SK-MEL-5 (cell line): ENCODE measurements around the gene FUT7. TPM values are rescaled to one million over a fixed set of nuclear protein-coding genes. Genes with fewer than 3 reads are reported as not detected.

Source experiments
- DNase-seq: peaks from one replicate; pipeline ENCODE4 v3.0.0-alpha.2; 2016; ENCODE audit warnings: low read depth, low spot score
- in situ Hi-C: cut with HindIII; loops from 2 replicates; pipeline ENCODE4 v1.10.0; 2016; ENCODE audit warnings: low sequenced_read_pairs, high pct_unique_total_duplicates, low pct_unique_long_range_greater_than_20kb
- total RNA-seq: library from RNA; depleted of rRNA; stranded (reverse); fragments of >200 nt; shearing (Covaris generic); gene quantifications from 2 replicates; pipeline ENCODE4 v1.2.3, GENCODE V29; 2014; rRNA removed

FUT7 gene
- total RNA-seq, 1 experiment from 2014 or later: not detected

GRCh38 chr9:136985027-136985602 lies 46.8 kb downstream of the FUT7 start:
- no peak for DNase-seq
- in situ Hi-C loops: no loop called here

- in situ Hi-C loops: no loop called here
- no peak for DNase-seq
These were observed 47.3 kb downstream of the FUT7 start for GRCh38 chr9:136984464-136985026.

DNA sequence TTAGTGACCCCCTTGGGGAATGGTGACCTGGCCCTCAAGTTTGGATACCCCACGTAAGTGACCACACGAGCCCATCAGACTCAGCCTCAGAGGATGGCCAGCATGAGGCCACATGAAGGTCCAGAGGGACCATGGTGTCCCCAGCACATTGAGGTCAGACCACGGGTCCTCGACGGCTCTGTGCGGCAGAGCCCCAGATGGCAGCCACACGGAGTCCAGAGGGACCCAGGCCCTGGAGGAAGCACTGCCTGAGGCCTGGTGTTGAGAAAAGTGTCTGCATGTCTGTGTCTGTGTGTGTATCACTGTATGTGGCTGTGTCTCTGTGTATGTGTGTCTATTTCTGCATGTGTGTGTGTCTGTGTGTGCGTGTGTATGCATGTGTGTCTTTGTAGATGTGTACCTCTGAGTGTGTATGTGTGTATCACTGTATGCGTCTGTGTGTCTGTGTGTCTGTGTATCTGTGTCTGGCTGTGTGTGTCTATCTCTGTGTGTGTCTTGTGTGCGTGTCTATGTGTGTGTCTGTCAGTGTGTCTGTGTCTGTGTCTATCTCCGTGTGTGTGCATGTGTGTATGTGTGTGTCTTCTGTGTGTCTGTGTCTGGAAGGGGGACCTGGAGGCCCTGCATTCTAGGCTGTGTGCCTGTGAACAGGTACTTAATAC lies 48.1 kb downstream of the FUT7 start:
- in situ Hi-C loops: no loop called here

GRCh38 chr9:136983167-136983566 lies 48.7 kb downstream of the FUT7 start:
- DNase-seq: no peak
- in situ Hi-C loops: no loop called here

More for the DNA sequence above, 48.1 kb downstream of the FUT7 start:
- no peak for DNase-seq

GRCh38 chr9:136982232-136983051 lies 49.4 kb downstream of the FUT7 start, which contains the start of gene LCNL1:
Gene LCNL1 (plus strand): TSS chr9:136982993. CDS start chr9:136983587, 594 bp downstream.
- in situ Hi-C loops: no loop called here
- no peak for DNase-seq

DNA sequence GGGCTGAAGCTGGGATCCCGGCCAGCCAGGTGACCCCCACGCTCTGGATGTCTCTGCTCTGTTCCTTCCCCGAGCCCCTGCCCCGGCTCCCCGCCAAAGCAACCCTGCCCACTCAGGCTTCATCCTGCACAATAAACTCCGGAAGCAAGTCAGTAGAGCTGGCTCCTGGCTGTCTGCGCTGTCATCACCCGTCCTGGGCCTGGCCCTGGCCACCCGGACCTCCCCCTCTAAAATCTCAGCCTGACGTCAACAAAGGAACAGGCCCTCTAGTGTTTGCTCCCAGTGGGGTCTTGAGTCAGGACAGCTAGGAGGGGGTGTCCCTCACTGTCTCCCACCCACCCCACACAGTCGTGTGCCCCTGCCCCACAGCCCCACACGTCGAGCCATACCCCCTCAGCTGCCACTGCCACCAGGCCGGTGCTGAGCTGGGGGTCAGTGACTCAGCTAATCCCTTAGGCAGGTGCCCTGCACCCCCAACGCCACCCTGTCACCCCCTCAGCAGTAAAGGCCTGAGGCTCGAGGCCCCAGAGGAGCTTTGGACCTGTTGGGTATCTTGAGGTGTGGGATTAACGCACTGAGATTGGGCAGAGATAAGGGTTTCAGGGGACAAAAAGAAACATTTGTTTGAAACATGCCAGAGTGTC lies 50.2 kb downstream of the FUT7 start:
- in situ Hi-C loops: no loop called here
- no peak for DNase-seq

GRCh38 chr9:136980669-136981478 lies 51.0 kb downstream of the FUT7 start:
- in situ Hi-C loops: no loop called here
- DNase-seq: no peak

Other genes with a start within 250 kb of the FUT7 start
- gene TMEM141, start 240.7 kb downstream of the FUT7 start, total RNA-seq: 47.1 and 50.8 TPM in 2 replicates
- gene CCDC183, start 235.8 kb downstream of the FUT7 start, total RNA-seq: 0.08 and 0.42 TPM in 2 replicates
- 57.4 and 62.6 TPM in 2 replicates for gene RABL6, start 224.1 kb downstream of the FUT7 start, total RNA-seq
- gene AJM1, start 189.6 kb downstream of the FUT7 start, total RNA-seq: 1.2 and 1.4 TPM in 2 replicates
- 101 TPM in 2 replicates for gene PHPT1, start 182.7 kb downstream of the FUT7 start, total RNA-seq
- 0.80 and 1.3 TPM in 2 replicates for gene MAMDC4, start 179.7 kb downstream of the FUT7 start, total RNA-seq
- gene EDF1, start 165.8 kb downstream of the FUT7 start, total RNA-seq: 356 and 392 TPM in 2 replicates
- 13.5 and 16.4 TPM in 2 replicates for gene TRAF2, start 145.6 kb downstream of the FUT7 start, total RNA-seq
- 141 and 174 TPM in 2 replicates for gene FBXW5, start 87.3 kb downstream of the FUT7 start, total RNA-seq
- gene C8G, start 86.8 kb downstream of the FUT7 start, total RNA-seq: 0.45 and 0.53 TPM in 2 replicates
- not detected in 2 replicates for gene LCN12, start 79.8 kb downstream of the FUT7 start, total RNA-seq
- gene PTGDS, start 54.6 kb downstream of the FUT7 start, total RNA-seq: not detected in 2 replicates
- gene LCNL1, start 49.1 kb downstream of the FUT7 start, total RNA-seq: not detected in 2 replicates
- gene PAXX, start 39.7 kb downstream of the FUT7 start, total RNA-seq: 31.7 and 46.0 TPM in 2 replicates
- not detected in 2 replicates for gene CLIC3, start 35.5 kb downstream of the FUT7 start, total RNA-seq
- gene ABCA2, start 3.9 kb downstream of the FUT7 start, total RNA-seq: 8.6 and 9.5 TPM in 2 replicates
- gene NPDC1, start 14.1 kb upstream of the FUT7 start, total RNA-seq: 2.2 and 3.5 TPM in 2 replicates
- not detected in 2 replicates for gene ENTPD2, start 22.0 kb upstream of the FUT7 start, total RNA-seq
- gene SAPCD2, start 38.5 kb upstream of the FUT7 start, total RNA-seq: 8.1 and 8.7 TPM in 2 replicates
- gene UAP1L1, start 45.4 kb upstream of the FUT7 start, total RNA-seq: 22.5 and 23.4 TPM in 2 replicates
- 84.8 and 85.2 TPM in 2 replicates for gene MAN1B1, start 54.9 kb upstream of the FUT7 start, total RNA-seq
- 171 and 178 TPM in 2 replicates for gene DPP7, start 82.6 kb upstream of the FUT7 start, total RNA-seq
- 0.05 TPM in 1 of 2 replicates, not detected in the other for gene GRIN1, start 107.1 kb upstream of the FUT7 start, total RNA-seq
- 0.40 TPM in 1 of 2 replicates, not detected in the other for gene LRRC26, start 138.0 kb upstream of the FUT7 start, total RNA-seq
- gene TMEM210, start 140.0 kb upstream of the FUT7 start, total RNA-seq: not detected in 2 replicates
- gene ANAPC2, start 156.5 kb upstream of the FUT7 start, total RNA-seq: 9.0 and 12.0 TPM in 2 replicates
- 59.2 and 60.9 TPM in 2 replicates for gene SSNA1, start 156.6 kb upstream of the FUT7 start, total RNA-seq
- gene TPRN, start 168.7 kb upstream of the FUT7 start, total RNA-seq: 8.6 and 9.3 TPM in 2 replicates
- 38.3 and 44.1 TPM in 2 replicates for gene TMEM203, start 173.6 kb upstream of the FUT7 start, total RNA-seq
- gene NDOR1, start 173.6 kb upstream of the FUT7 start, total RNA-seq: 5.1 and 6.4 TPM in 2 replicates
- gene RNF208, start 190.2 kb upstream of the FUT7 start, total RNA-seq: not detected in 2 replicates
- 0.21 and 0.59 TPM in 2 replicates for gene CYSRT1, start 193.1 kb upstream of the FUT7 start, total RNA-seq
- not detected in 2 replicates for gene RNF224, start 195.4 kb upstream of the FUT7 start, total RNA-seq
- gene SLC34A3, start 198.8 kb upstream of the FUT7 start, total RNA-seq: not detected in 2 replicates
- 66.1 and 81.2 TPM in 2 replicates for gene TUBB4B, start 209.2 kb upstream of the FUT7 start, total RNA-seq
- gene STPG3, start 219.2 kb upstream of the FUT7 start, total RNA-seq: not detected in 2 replicates
- gene NELFB, start 223.2 kb upstream of the FUT7 start, total RNA-seq: 47.3 and 47.4 TPM in 2 replicates
- 0.03 and 0.13 TPM in 2 replicates for gene TOR4A, start 245.6 kb upstream of the FUT7 start, total RNA-seq